Measurements from ENCODE around the gene OSER1. TPM values are rescaled to one million over a fixed set of nuclear protein-coding genes. Genes with fewer than 3 reads are reported as not detected.

OSER1 gene
- polyA plus RNA-seq, 1 donor, result 28.2 TPM

GRCh38 chr20:44174996-44175765 lies 35.4 kb downstream of the OSER1 start:
- no peak for DNase-seq (ENCODE audit: low read depth)

GRCh38 chr20:44173846-44174245 lies 36.7 kb downstream of the OSER1 start:
- no peak for DNase-seq (ENCODE audit: low read depth)

- no peak for DNase-seq (ENCODE audit: low read depth)
Measured at GRCh38 chr20:44173116-44173515, 37.5 kb downstream of the OSER1 start.

- no peak for DNase-seq (ENCODE audit: low read depth)
Measured at GRCh38 chr20:44172572-44172950, 38.0 kb downstream of the OSER1 start.

- DNase-seq (ENCODE audit: low read depth), result no peak
Measured at GRCh38 chr20:44171775-44172571, 38.6 kb downstream of the OSER1 start.

GRCh38 chr20:44170816-44171410 lies 39.7 kb downstream of the OSER1 start:
- DNase-seq (ENCODE audit: low read depth), result no peak

GRCh38 chr20:44167736-44168135 lies 42.8 kb downstream of the OSER1 start:
- DNase-seq (ENCODE audit: low read depth), result no peak

- DNase-seq (ENCODE audit: low read depth), result no peak
Measured at GRCh38 chr20:44166477-44166876, 44.1 kb downstream of the OSER1 start.

- no peak for DNase-seq (ENCODE audit: low read depth)
Measured at GRCh38 chr20:44166008-44166407, 44.6 kb downstream of the OSER1 start.

- no peak for DNase-seq (ENCODE audit: low read depth)
Measured at GRCh38 chr20:44160133-44160532, 50.4 kb downstream of the OSER1 start.

GRCh38 chr20:44159711-44160110 lies 50.9 kb downstream of the OSER1 start:
- DNase-seq (ENCODE audit: low read depth), result no peak

GRCh38 chr20:44159125-44159524 lies 51.4 kb downstream of the OSER1 start:
- DNase-seq (ENCODE audit: low read depth), result no peak

- DNase-seq (ENCODE audit: low read depth), result no peak
Measured at GRCh38 chr20:44157061-44157460, 53.5 kb downstream of the OSER1 start.

- DNase-seq (ENCODE audit: low read depth), result no peak
Measured at GRCh38 chr20:44154521-44155001, 56.0 kb downstream of the OSER1 start.

- DNase-seq (ENCODE audit: low read depth), result no peak
Measured at GRCh38 chr20:44153636-44154043, 56.9 kb downstream of the OSER1 start.

- no peak for DNase-seq (ENCODE audit: low read depth)
Measured at GRCh38 chr20:44151621-44152416, 58.8 kb downstream of the OSER1 start.

GRCh38 chr20:44146272-44146671 lies 64.3 kb downstream of the OSER1 start:
- no peak for DNase-seq (ENCODE audit: low read depth)
